Left ventricle myocardium inferior (tissue), 1 donor: ENCODE measurements around the gene TAOK3. TPM values are rescaled to one million over a fixed set of nuclear protein-coding genes. Genes with fewer than 3 reads are reported as not detected.
"Not testable (repeated sequence)": the region's sequence is repeated elsewhere in the genome, so short reads cannot be mapped to it uniquely, and the experiment has no call there.

Experiments
- DNase-seq: peaks from one replicate; pipeline ENCODE4 v3.0.0-alpha.2; 2020
- H3K27ac ChIP-seq: fragments of 200-600 bp; replicated peaks from 2 replicates; pipeline ENCODE4 v1.8.0; 2021
- H3K27me3 ChIP-seq: fragments of 200-600 bp; 2 replicates; pipeline ENCODE4 v1.8.0; 2021; ENCODE audit warnings: low read depth
- H3K36me3 ChIP-seq: fragments of 200-600 bp; 2 replicates; pipeline ENCODE4 v1.8.0; 2021
- H3K4me1 ChIP-seq: fragments of 200-600 bp; 2 replicates; pipeline ENCODE4 v1.8.0; 2021
- H3K4me3 ChIP-seq: fragments of 200-600 bp; 2 replicates; pipeline ENCODE4 v1.8.0; 2021; ENCODE audit warnings: mild to moderate bottlenecking, moderate library complexity
- H3K9me3 ChIP-seq: fragments of 200-600 bp; replicated peaks from 2 replicates; pipeline ENCODE4 v1.8.0; 2021
- intact Hi-C: fragments of 100-400 bp; cut with micrococcal nuclease; formaldehyde crosslinking; loops from one replicate; pipeline ENCODE4 v1.11.0; 2022
- total RNA-seq: library from RNA; stranded (reverse); fragmentation: NEBNext Ultra II Directional; extraction: Animal tissue kit (Norgen Biotek cat#: 25700); gene quantifications from one replicate; pipeline ENCODE4 v1.2.1, GENCODE V29; 2021
- TF ChIP-seq, protein P1 (sequence below): fragments of 200-600 bp; IDR thresholded peaks from 2 replicates; pipeline ENCODE4 v1.8.0; 2021; ENCODE audit warnings: antibody characterized with exemption, mild to moderate bottlenecking, borderline replicate concordance
- donor health status: DM: no; HTN: yes; CAD: no; lungs with severe emphysema.

TAOK3 gene
- total RNA-seq, 1 donor from 2014 or later = 21.4 TPM

DNA sequence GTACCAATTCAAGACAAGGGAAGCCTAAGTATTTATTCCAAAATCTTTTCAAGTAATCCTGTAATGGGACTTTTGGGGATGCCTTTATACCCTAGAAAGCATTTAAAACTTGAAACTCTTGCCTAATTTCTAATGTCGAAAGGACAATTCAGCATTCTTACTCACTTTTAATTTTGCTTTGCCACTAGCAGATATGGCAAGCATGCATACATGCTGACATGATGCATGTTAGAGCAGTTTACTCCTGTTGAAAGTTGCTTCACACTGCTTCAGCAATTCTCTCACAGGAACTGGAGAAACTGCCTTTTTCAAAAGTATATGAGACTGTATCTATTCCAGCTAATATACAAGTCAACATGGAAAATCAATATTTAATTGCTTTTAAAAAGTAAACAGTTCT is 79.9 kb downstream of the TAOK3 start:
- intact Hi-C loops = no loop called here
- Histone ChIP-seq H3K4me3 (no peak overlapping the region), H3K9me3 (no peaks in the 10 kb centered on the region), H3K27ac (no peak overlapping the region), H3K36me3 (peaks cover 5% of the 10 kb centered on the region), H3K4me1 (peaks cover 8% of the 10 kb centered on the region), H3K27me3 (no peaks in the 10 kb centered on the region)
- TF ChIP-seq, protein P1, sequence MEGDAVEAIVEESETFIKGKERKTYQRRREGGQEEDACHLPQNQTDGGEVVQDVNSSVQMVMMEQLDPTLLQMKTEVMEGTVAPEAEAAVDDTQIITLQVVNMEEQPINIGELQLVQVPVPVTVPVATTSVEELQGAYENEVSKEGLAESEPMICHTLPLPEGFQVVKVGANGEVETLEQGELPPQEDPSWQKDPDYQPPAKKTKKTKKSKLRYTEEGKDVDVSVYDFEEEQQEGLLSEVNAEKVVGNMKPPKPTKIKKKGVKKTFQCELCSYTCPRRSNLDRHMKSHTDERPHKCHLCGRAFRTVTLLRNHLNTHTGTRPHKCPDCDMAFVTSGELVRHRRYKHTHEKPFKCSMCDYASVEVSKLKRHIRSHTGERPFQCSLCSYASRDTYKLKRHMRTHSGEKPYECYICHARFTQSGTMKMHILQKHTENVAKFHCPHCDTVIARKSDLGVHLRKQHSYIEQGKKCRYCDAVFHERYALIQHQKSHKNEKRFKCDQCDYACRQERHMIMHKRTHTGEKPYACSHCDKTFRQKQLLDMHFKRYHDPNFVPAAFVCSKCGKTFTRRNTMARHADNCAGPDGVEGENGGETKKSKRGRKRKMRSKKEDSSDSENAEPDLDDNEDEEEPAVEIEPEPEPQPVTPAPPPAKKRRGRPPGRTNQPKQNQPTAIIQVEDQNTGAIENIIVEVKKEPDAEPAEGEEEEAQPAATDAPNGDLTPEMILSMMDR = no peak
- DNase-seq = no peak

DNA sequence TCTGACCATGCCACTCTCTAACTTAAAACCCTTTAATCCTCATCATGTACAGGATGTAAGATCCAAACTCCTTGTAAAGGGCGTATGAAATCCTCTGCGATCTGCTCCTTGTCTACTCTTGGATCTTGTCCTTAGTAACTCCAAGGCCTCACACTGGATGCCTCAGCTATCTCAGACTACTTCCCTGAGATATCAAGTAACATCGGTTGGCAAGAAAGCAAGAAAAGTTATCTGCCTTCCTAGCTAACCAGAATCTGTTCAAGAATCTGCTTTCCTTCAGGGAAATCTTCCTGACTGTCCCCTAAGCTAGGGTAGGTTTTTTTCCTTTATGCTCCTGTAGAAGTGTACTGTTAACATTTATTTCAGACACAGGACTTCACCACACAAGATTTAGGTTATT is 82.6 kb downstream of the TAOK3 start:
- Histone ChIP-seq H3K36me3 (peaks cover 5% of the 10 kb centered on the region), H3K9me3 (no peaks in the 10 kb centered on the region), H3K27ac (no peak overlapping the region), H3K4me3 (no peak overlapping the region), H3K4me1 (peaks cover 12% of the 10 kb centered on the region), H3K27me3 (no peaks in the 10 kb centered on the region)
- no peak for DNase-seq
- TF ChIP-seq, protein P1 = no peak
- intact Hi-C loops = no loop called here

DNA sequence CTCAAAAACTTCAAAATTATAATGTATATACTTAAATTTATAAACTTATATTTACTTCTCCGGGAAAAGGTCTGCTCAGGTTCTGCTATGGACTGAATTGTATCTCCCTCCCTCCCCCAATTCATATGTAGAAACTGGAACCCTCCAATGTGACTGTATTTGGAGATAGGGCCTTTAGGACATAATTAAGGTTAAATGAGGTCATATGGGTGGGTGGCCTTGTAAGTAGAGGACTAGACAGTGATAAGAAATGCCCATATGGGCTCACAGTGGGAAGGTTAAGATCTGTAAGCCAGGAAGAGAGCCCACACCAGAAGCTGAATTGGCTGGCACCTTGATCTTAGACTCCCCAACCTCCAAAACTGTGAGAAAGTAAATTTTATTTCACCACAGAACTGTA is 84.5 kb downstream of the TAOK3 start:
- no peaks in the 10 kb centered on the region for H3K27me3 ChIP-seq
- intact Hi-C loops = no loop called here
- TF ChIP-seq, protein P1 = no peak
- H3K4me3 ChIP-seq = no peak overlapping the region
- peaks cover 12% of the 10 kb centered on the region for H3K4me1 ChIP-seq
- H3K27ac ChIP-seq = no peak overlapping the region
- no peak for DNase-seq
- no peaks in the 10 kb centered on the region for H3K9me3 ChIP-seq
- peaks cover under 1% of the 10 kb centered on the region for H3K36me3 ChIP-seq

DNA sequence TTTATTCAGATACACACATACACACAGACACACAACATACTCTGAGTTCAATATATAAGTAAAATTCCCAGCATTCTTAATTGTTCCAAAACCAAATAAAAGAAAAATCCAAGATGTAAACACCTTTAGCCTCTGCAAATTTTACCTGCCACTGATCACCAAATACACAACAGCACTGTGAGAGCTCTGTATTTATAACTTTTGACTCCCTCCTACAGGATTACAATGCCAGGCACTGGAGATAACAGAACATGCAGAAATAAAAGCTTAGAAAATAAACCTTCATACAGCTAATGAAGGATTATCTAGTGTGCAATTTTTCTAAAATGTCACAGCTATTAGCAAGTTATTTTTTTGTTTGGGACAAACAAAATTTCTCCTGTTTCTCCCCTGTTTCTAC is 85.0 kb downstream of the TAOK3 start:
- no peak for DNase-seq
- intact Hi-C loops = no loop called here
- Histone ChIP-seq H3K9me3 (no peaks in the 10 kb centered on the region), H3K36me3 (no peaks in the 10 kb centered on the region), H3K4me1 (peaks cover 12% of the 10 kb centered on the region), H3K4me3 (no peak overlapping the region), H3K27me3 (no peaks in the 10 kb centered on the region), H3K27ac (no peak overlapping the region)
- TF ChIP-seq, protein P1 = no peak

DNA sequence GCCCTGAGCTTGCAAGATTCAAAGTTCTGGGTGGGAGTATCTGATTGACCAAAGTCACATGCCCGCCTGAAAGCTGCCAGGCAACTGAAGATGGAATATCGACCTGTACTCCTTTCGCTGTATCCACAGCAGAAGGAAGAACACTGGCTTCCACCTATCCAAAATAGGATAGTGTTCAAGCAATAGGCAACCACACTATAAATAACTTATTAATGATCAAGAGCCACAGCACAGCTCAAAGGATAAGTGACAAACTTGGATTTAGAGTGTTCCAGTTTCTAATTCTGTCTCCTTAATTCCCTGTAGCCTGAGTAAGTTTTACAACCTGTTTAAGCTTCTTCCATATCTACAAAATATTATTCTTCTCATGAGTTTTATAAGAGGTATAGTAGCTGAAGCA is 89.9 kb downstream of the TAOK3 start:
- DNase-seq = no peak
- H3K36me3 ChIP-seq = no peaks in the 10 kb centered on the region
- TF ChIP-seq, protein P1 = no peak
- H3K4me3 ChIP-seq = no peak overlapping the region
- intact Hi-C loops = no loop called here
- peaks cover 4% of the 10 kb centered on the region for H3K4me1 ChIP-seq
- H3K9me3 ChIP-seq = no peaks in the 10 kb centered on the region
- H3K27me3 ChIP-seq = no peaks in the 10 kb centered on the region
- no peak overlapping the region for H3K27ac ChIP-seq

DNA sequence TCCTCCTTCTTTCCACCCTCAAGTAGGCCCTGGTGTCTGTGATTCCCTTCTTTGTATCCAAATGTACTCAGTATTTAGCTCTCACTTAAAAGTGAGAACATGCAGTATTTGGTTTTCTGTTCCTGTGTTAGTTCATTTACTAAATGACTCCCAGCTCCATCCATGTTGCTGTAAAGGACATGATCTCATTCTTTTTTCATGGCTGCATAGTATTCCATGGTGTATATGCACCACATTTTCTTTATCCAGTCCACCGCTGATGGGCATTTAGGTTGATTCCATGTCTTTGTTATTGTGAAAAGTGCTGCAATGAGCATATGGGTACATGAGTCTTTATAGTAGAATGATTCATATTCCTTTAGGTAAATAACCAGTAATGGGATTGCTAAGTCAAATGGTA is 94.4 kb downstream of the TAOK3 start:
- H3K27ac ChIP-seq, DNase-seq, H3K36me3 ChIP-seq, H3K4me1 ChIP-seq, H3K4me3 ChIP-seq, intact Hi-C loops, H3K27me3 ChIP-seq, H3K9me3 ChIP-seq: not testable (repeated sequence)
